ENCODE results near the gene HSPB8. TPM values are rescaled to one million over a fixed set of nuclear protein-coding genes. Genes with fewer than 3 reads are reported as not detected.

Gene HSPB8
- total RNA-seq, 1 experiment from 2014 or later = 6.7 TPM

DNA sequence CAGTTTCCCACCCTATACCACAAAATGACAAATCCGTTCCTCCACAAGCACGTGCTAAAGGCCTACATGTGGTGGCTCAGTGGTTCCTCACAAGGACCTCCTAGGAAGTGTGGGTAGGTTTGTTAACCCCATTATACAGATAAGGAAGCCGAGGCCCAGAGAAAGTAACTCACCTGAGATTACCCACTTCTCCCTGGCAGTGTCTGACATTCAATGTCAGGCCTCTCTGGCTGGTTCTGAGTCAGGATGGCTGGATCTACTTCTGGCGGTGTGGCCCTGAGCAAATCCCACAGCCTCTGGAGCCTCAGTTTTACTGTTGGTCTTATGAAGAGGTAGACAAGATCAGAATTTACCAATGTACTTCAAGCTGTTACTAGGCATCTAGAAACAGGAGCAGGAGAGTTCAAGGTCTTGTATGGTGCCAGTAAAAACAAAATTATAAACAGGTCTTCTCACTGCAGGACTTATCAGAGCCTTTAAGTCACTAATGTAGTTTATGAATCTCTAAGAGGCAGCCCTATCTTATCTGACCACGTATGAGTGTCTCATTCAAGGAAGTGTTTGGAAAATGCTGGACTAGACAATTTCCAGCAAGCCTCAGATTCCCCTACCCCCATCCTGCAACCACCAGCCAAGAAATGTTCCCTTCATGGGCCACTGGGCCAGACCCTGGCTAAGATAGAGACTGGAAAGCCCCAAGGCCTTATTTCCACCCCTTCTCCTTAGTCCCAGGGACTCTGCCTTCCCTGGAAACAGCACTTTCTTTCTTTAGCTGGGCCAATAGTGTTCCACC, 4.2 kb downstream of the HSPB8 start:
- no peaks in the 10 kb centered on the region for H3K27me3 Mint-ChIP-seq (ENCODE audit: low read depth)
- DNase-seq (ENCODE audit: low spot score) = no peak
- H3K36me3 Mint-ChIP-seq = no peaks in the 10 kb centered on the region
- no peak for ATAC-seq
- CTCF ChIA-PET = no interaction called here
- no peak overlapping the region for H3K4me3 Mint-ChIP-seq
- H3K9me3 Mint-ChIP-seq = no peaks in the 10 kb centered on the region
- POLR2A ChIA-PET = no interaction called here
- TF ChIP-seq, protein P1, sequence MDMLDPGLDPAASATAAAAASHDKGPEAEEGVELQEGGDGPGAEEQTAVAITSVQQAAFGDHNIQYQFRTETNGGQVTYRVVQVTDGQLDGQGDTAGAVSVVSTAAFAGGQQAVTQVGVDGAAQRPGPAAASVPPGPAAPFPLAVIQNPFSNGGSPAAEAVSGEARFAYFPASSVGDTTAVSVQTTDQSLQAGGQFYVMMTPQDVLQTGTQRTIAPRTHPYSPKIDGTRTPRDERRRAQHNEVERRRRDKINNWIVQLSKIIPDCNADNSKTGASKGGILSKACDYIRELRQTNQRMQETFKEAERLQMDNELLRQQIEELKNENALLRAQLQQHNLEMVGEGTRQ (CRISPR knock-in tag; IDR thresholded peaks at IDR 0.05) = no peak
- TF ChIP-seq SOX15 (CRISPR knock-in tag; IDR thresholded peaks at IDR 0.05) (no peak), ESRRA (CRISPR knock-in tag; IDR thresholded peaks at IDR 0.05; ENCODE audit: borderline replicate concordance) (no peak), CREB1 (CRISPR knock-in tag; IDR thresholded peaks at IDR 0.05) (no peak), GTF2I (CRISPR knock-in tag; conservative IDR thresholded peaks at IDR 0.05) (0 out of 2 replicates have a peak, but pooled peaks have one; percentile 6)
- TF ChIP-seq, protein P2, sequence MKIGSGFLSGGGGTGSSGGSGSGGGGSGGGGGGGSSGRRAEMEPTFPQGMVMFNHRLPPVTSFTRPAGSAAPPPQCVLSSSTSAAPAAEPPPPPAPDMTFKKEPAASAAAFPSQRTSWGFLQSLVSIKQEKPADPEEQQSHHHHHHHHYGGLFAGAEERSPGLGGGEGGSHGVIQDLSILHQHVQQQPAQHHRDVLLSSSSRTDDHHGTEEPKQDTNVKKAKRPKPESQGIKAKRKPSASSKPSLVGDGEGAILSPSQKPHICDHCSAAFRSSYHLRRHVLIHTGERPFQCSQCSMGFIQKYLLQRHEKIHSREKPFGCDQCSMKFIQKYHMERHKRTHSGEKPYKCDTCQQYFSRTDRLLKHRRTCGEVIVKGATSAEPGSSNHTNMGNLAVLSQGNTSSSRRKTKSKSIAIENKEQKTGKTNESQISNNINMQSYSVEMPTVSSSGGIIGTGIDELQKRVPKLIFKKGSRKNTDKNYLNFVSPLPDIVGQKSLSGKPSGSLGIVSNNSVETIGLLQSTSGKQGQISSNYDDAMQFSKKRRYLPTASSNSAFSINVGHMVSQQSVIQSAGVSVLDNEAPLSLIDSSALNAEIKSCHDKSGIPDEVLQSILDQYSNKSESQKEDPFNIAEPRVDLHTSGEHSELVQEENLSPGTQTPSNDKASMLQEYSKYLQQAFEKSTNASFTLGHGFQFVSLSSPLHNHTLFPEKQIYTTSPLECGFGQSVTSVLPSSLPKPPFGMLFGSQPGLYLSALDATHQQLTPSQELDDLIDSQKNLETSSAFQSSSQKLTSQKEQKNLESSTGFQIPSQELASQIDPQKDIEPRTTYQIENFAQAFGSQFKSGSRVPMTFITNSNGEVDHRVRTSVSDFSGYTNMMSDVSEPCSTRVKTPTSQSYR (CRISPR knock-in tag; IDR thresholded peaks at IDR 0.05) = no peak
- no peak overlapping the region for H3K27ac Mint-ChIP-seq
- peaks cover 38% of the 10 kb centered on the region for H3K4me1 Mint-ChIP-seq

DNA sequence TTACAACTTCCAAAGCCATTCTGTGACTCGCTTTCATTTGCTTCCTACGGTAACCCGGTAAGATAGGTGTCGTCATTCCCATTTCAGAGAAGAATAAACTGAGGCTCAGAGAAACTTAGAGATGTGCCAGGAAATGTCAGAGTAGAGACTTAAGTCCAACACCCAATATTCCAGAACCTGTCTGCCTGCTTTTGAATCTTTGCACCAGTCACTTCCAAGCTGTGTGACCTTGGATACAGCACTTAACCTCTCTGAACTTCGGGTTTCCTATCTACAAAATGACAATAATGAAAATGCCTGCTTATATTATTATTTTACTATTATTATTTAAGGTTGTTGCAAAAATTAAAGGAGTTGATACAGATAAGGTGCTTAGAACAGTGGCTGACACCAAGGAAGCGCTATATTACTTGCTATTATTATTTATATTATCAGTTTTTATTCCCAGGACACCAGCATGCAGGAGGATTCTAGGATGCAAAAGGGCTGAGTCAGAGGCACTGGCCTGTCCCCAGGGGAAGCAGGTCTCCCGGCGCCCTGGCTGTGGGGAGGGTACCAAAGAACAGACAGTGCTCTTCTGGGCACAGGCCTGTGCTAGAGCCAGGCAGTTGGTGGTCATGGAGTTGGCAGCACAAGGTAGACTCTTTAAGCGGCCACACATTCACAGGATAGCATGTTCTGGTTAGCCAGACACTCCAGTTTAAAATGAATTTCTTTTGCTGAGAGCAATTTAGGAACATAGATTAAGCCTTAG, 5.4 kb downstream of the HSPB8 start:
- H3K27ac Mint-ChIP-seq = no peak overlapping the region
- ChIA-PET POLR2A (no interaction called here), CTCF (interaction anchor here (1.4 kb wide), 1 partner anchor 147 kb away, joined by 3 read pairs; no protein-coding TSS in a partner anchor)
- H3K36me3 Mint-ChIP-seq = peaks cover 6% of the 10 kb centered on the region; the same call in 1 of the 2 replicates
- DNase-seq (ENCODE audit: low spot score) (no peak), ATAC-seq (no peak)
- H3K4me3 Mint-ChIP-seq = no peak overlapping the region
- TF ChIP-seq, protein P2 (CRISPR knock-in tag; IDR thresholded peaks at IDR 0.05) = no peak
- TF ChIP-seq, protein P3, sequence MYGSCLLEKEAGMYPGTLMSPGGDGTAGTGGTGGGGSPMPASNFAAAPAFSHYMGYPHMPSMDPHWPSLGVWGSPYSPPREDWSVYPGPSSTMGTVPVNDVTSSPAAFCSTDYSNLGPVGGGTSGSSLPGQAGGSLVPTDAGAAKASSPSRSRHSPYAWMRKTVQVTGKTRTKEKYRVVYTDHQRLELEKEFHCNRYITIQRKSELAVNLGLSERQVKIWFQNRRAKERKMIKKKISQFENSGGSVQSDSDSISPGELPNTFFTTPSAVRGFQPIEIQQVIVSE (CRISPR knock-in tag; IDR thresholded peaks at IDR 0.05; ENCODE audit: borderline replicate concordance) = no peak
- TF ChIP-seq GTF2I (CRISPR knock-in tag; conservative IDR thresholded peaks at IDR 0.05) (peak; percentile 39; the same call in 1 of the 2 replicates), E2F1 (CRISPR knock-in tag; IDR thresholded peaks at IDR 0.05) (no peak)
- TF ChIP-seq, protein P4, sequence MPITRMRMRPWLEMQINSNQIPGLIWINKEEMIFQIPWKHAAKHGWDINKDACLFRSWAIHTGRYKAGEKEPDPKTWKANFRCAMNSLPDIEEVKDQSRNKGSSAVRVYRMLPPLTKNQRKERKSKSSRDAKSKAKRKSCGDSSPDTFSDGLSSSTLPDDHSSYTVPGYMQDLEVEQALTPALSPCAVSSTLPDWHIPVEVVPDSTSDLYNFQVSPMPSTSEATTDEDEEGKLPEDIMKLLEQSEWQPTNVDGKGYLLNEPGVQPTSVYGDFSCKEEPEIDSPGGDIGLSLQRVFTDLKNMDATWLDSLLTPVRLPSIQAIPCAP (CRISPR knock-in tag; IDR thresholded peaks at IDR 0.05) = no peak
- H3K9me3 Mint-ChIP-seq = peaks cover 3% of the 10 kb centered on the region
- no peaks in the 10 kb centered on the region for H3K27me3 Mint-ChIP-seq (ENCODE audit: low read depth)
- H3K4me1 Mint-ChIP-seq = peaks cover 29% of the 10 kb centered on the region

Measured in WTC11 (cell line).